NK-92 (cell line): ENCODE results near the gene WDR62.
"Not testable (repeated sequence)": the region's sequence is repeated elsewhere in the genome, so short reads cannot be mapped to it uniquely, and the experiment has no call there.

Source experiments
- DNase-seq: peaks from one replicate; lab custom pipeline; 2025; ENCODE audit not compliant: unreplicated experiment; lab: John Stamatoyannopoulos, UW

The WDR62 gene

GRCh38 chr19:36032251-36033104 lies 22.2 kb upstream of the WDR62 start, which contains the start of gene CLIP3:
Gene CLIP3 (minus strand): TSS chr19:36032873. CDS start chr19:36032357, 516 bp downstream.
- DNase-seq = no peak

- no peak for DNase-seq
These were observed 14.2 kb upstream of the WDR62 start for GRCh38 chr19:36040495-36040894.

GRCh38 chr19:36041092-36041491 lies 13.6 kb upstream of the WDR62 start:
- DNase-seq = not testable (repeated sequence)

GRCh38 chr19:36041831-36042230 lies 12.9 kb upstream of the WDR62 start:
- DNase-seq = no peak

- no peak for DNase-seq
These were observed 10.7 kb upstream of the WDR62 start for GRCh38 chr19:36043952-36044351.

GRCh38 chr19:36046443-36047050 lies 8.2 kb upstream of the WDR62 start:
- DNase-seq = no peak

- DNase-seq = no peak
These were observed 6.9 kb upstream of the WDR62 start for GRCh38 chr19:36047835-36048234.

- DNase-seq = no peak
These were observed 5.5 kb upstream of the WDR62 start for GRCh38 chr19:36049080-36049698.

- DNase-seq = no peak
These were observed 3.5 kb upstream of the WDR62 start for GRCh38 chr19:36051236-36051635.

- no peak for DNase-seq
These were observed 3.1 kb upstream of the WDR62 start for GRCh38 chr19:36051637-36052036.

GRCh38 chr19:36054119-36054732 lies 471 bp upstream of the WDR62 start, which contains the start of gene THAP8:
Gene THAP8 (minus strand): TSS chr19:36054285. CDS start chr19:36054217, 68 bp downstream.
- peak; percentile 98 for DNase-seq

- no peak for DNase-seq
These were observed 3.9 kb downstream of the WDR62 start for GRCh38 chr19:36058481-36059179.

- no peak for DNase-seq
These were observed 4.6 kb downstream of the WDR62 start for GRCh38 chr19:36059180-36059910.

GRCh38 chr19:36060430-36060829 lies 5.7 kb downstream of the WDR62 start:
- DNase-seq = no peak

GRCh38 chr19:36061367-36061766 lies 6.7 kb downstream of the WDR62 start:
- no peak for DNase-seq

- no peak for DNase-seq
These were observed 10.1 kb downstream of the WDR62 start for GRCh38 chr19:36064826-36065225.

GRCh38 chr19:36067681-36068080 lies 13.0 kb downstream of the WDR62 start:
- DNase-seq = no peak

- DNase-seq = not testable (repeated sequence)
These were observed 14.3 kb downstream of the WDR62 start for GRCh38 chr19:36068810-36069499.

- DNase-seq = no peak
These were observed 17.4 kb downstream of the WDR62 start for GRCh38 chr19:36072081-36072480.
